H9 (cell line): ENCODE measurements around the gene WNT3. TPM values are rescaled to one million over a fixed set of nuclear protein-coding genes. Genes with fewer than 3 reads are reported as not detected.

Source experiments
- DNase-seq: peaks from one replicate; pipeline ENCODE4 v3.0.0-alpha.2; 2017
- H2AFZ ChIP-seq: one replicate; pipeline ENCODE4 v1.6.1; 2013; ENCODE audit warnings: mild to moderate bottlenecking, low read length, control low read depth, moderate library complexity
- H2AK5ac ChIP-seq: 2 replicates; pipeline ENCODE4 v1.6.1; 2013; ENCODE audit warnings: low read length, control low read depth, mixed read lengths; ENCODE audit not compliant: insufficient read length
- H2BK120ac ChIP-seq: one replicate; pipeline ENCODE4 v1.6.1; 2013; ENCODE audit warnings: low read depth, mild to moderate bottlenecking, low read length, control low read depth, inconsistent platforms; ENCODE audit not compliant: poor library complexity, severe bottlenecking
- H2BK12ac ChIP-seq: 2 replicates; pipeline ENCODE4 v1.6.1; 2013; ENCODE audit warnings: low read length, control low read depth, mixed read lengths, low read depth; ENCODE audit not compliant: insufficient read length
- H2BK15ac ChIP-seq: 2 replicates; pipeline ENCODE4 v1.6.1; 2013; ENCODE audit warnings: low read depth, low read length, control low read depth
- H2BK20ac ChIP-seq: one replicate; pipeline ENCODE4 v1.6.1; 2013; ENCODE audit warnings: low read depth, mild to moderate bottlenecking, low read length, control low read depth, inconsistent platforms; ENCODE audit not compliant: poor library complexity, severe bottlenecking
- H2BK5ac ChIP-seq: 2 replicates; pipeline ENCODE4 v1.6.1; 2013; ENCODE audit warnings: low read length, control low read depth, mixed read lengths; ENCODE audit not compliant: insufficient read length
- H3K14ac ChIP-seq: 2 replicates; pipeline ENCODE4 v1.6.1; 2013; ENCODE audit warnings: low read length, control low read depth; ENCODE audit not compliant: insufficient read depth
- H3K18ac ChIP-seq: 2 replicates; pipeline ENCODE4 v1.6.1; 2013; ENCODE audit warnings: low read depth, mild to moderate bottlenecking, mixed read lengths, low read length, control low read depth; ENCODE audit not compliant: insufficient read length
- H3K23ac ChIP-seq: 2 replicates; pipeline ENCODE4 v1.6.1; 2013; ENCODE audit warnings: low read length, control low read depth, mixed read lengths, low read depth; ENCODE audit not compliant: insufficient read length
- H3K23me2 ChIP-seq: 2 replicates; pipeline ENCODE4 v1.6.1; 2013; ENCODE audit warnings: low read depth, mild to moderate bottlenecking, mixed read lengths, low read length, control low read depth; ENCODE audit not compliant: insufficient read length, poor library complexity, severe bottlenecking
- H3K27ac ChIP-seq: 2 replicates; pipeline ENCODE4 v1.5.1; 2013; ENCODE audit warnings: low read length, control low read depth, mixed read lengths, low read depth; ENCODE audit not compliant: insufficient read length
- H3K27me3 ChIP-seq: 2 replicates; pipeline ENCODE4 v1.6.1; 2013; ENCODE audit warnings: low read length, control low read depth, inconsistent platforms; ENCODE audit not compliant: insufficient read depth
- H3K4ac ChIP-seq: 2 replicates; pipeline ENCODE4 v1.6.1; 2013; ENCODE audit warnings: low read depth, mild to moderate bottlenecking, control low read depth, inconsistent platforms, low read length, moderate library complexity
- H3K4me1 ChIP-seq: 2 replicates; pipeline ENCODE4 v1.6.1; 2013; ENCODE audit warnings: low read length, control low read depth, inconsistent platforms; ENCODE audit not compliant: insufficient read depth
- H3K4me2 ChIP-seq: 2 replicates; pipeline ENCODE4 v1.6.1; 2013; ENCODE audit warnings: low read length, control low read depth, mixed read lengths; ENCODE audit not compliant: insufficient read length, insufficient read depth
- H3K56ac ChIP-seq: 2 replicates; pipeline ENCODE4 v1.6.1; 2013; ENCODE audit warnings: low read depth, mild to moderate bottlenecking, mixed read lengths, low read length, control low read depth; ENCODE audit not compliant: insufficient read length
- H3K79me1 ChIP-seq: 2 replicates; pipeline ENCODE4 v1.6.1; 2013; ENCODE audit warnings: low read depth, mild to moderate bottlenecking, moderate library complexity, low read length, control low read depth, inconsistent platforms; ENCODE audit not compliant: insufficient read depth, poor library complexity, severe bottlenecking
- H3K79me2 ChIP-seq: 2 replicates; pipeline ENCODE4 v1.6.1; 2013; ENCODE audit warnings: low read length, control low read depth, inconsistent platforms; ENCODE audit not compliant: insufficient read depth
- H3K9ac ChIP-seq: 2 replicates; pipeline ENCODE4 v1.6.1; 2013; ENCODE audit warnings: low read length, control low read depth, mixed read lengths; ENCODE audit not compliant: insufficient read length; ENCODE audit errors: extremely low read depth
- H3K9me3 ChIP-seq: one replicate; pipeline ENCODE4 v1.6.1; 2013; ENCODE audit warnings: low read depth, low read length, inconsistent platforms; ENCODE audit not compliant: control insufficient read depth
- H3T11ph ChIP-seq: one replicate; pipeline ENCODE4 v1.6.1; 2013; ENCODE audit warnings: mild to moderate bottlenecking, low read length, control low read depth, inconsistent platforms
- H4K20me1 ChIP-seq: one replicate; pipeline ENCODE4 v1.6.1; 2013; ENCODE audit not compliant: control insufficient read depth, insufficient read length, insufficient read depth
- H4K5ac ChIP-seq: 2 replicates; pipeline ENCODE4 v1.6.1; 2013; ENCODE audit warnings: low read depth, mild to moderate bottlenecking, mixed read lengths, low read length, control low read depth; ENCODE audit not compliant: insufficient read length
- H4K8ac ChIP-seq: replicated peaks from 2 replicates; pipeline ENCODE4 v1.6.1; 2013; ENCODE audit warnings: low read length, control low read depth, mixed read lengths, low read depth; ENCODE audit not compliant: insufficient read length
- H4K91ac ChIP-seq: 2 replicates; pipeline ENCODE4 v1.6.1; 2013; ENCODE audit warnings: low read depth, mild to moderate bottlenecking, moderate library complexity, mixed read lengths, low read length, control low read depth; ENCODE audit not compliant: insufficient read length
- H3K27ac Mint-ChIP-seq, 3 experiments: 2 replicates in 2 of 3; 3 replicates in 1 of 3; pipeline ENCODE4 v1.8.0; 2020 to 2021; ENCODE audit warnings: mixed read lengths in 3 of 3, mild to moderate bottlenecking in 1 of 3, moderate library complexity in 1 of 3
- H3K27me3 Mint-ChIP-seq: 2 replicates; pipeline ENCODE4 v1.8.0; 2021; ENCODE audit warnings: low read depth, mild to moderate bottlenecking, moderate library complexity, mixed read lengths
- H3K36me3 Mint-ChIP-seq, 3 experiments: 2 replicates in 2 of 3; 3 replicates in 1 of 3; pipeline ENCODE4 v1.8.0; 2020 to 2021; ENCODE audit warnings: low read depth in 3 of 3, mixed read lengths in 3 of 3; ENCODE audit not compliant: insufficient read depth in 1 of 3
- H3K4me1 Mint-ChIP-seq, 2 experiments: 2 replicates each; pipeline ENCODE4 v1.8.0; 2020; ENCODE audit warnings: mixed read lengths in 2 of 2
- H3K4me3 Mint-ChIP-seq, 2 experiments: 2 replicates in 1 of 2; 3 replicates in 1 of 2; pipeline ENCODE4 v1.8.0; 2020 to 2021; ENCODE audit warnings: mild to moderate bottlenecking in 2 of 2, mixed read lengths in 2 of 2, moderate library complexity in 1 of 2
- H3K9me3 Mint-ChIP-seq, 2 experiments: 2 replicates in 1 of 2; 3 replicates in 1 of 2; pipeline ENCODE4 v1.8.0; 2020; ENCODE audit warnings: mild to moderate bottlenecking in 2 of 2, mixed read lengths in 2 of 2, moderate library complexity in 1 of 2
- CTCF ChIP-seq: fragments of 200-600 bp; sonication (generic); conservative IDR thresholded peaks from 3 replicates; pipeline ENCODE4 v1.8.0; 2021; ENCODE audit warnings: antibody characterized with exemption, mild to moderate bottlenecking
- WGBS: extraction: QIAGEN DNeasy Blood & Tissue Kit; methylation state at CpG from one replicate; pipeline ENCODE4 v1.1.7; 2013; ENCODE audit warnings: missing lambda C conversion rate, low lambda C conversion rate, mixed read lengths; ENCODE audit not compliant: insufficient read length; ENCODE audit errors: extremely low coverage; 5-methylcytosine and 5-hydroxymethylcytosine counted together
- total RNA-seq: library from RNA; stranded (reverse); gene quantifications from 2 replicates; pipeline ENCODE4 v1.2.1, GENCODE V29; 2021

Gene WNT3
- total RNA-seq, 1 experiment from 2014 or later, result 22.4 TPM

GRCh38 chr17:46810837-46811236 lies 7.7 kb downstream of the WNT3 start:
- DNase-seq, result no peak
- no CpG with 5 or more reads among the region's 10 CpGs for WGBS

More at GRCh38 chr17:46810837-46811236, 7.7 kb downstream of the WNT3 start:
- Histone ChIP-seq H2BK5ac (no peak overlapping the region), H3K27me3 (no peaks in the 10 kb centered on the region; the same call in 1 of the 2 replicates), H2BK20ac (no peak overlapping the region), H3K79me2 (no peaks in the 10 kb centered on the region), H2BK120ac (no peak overlapping the region), H4K5ac (no peak overlapping the region), H3K14ac (no peak overlapping the region), H3K9ac (no peak overlapping the region), H3K4me1 (peaks cover 4% of the 10 kb centered on the region; the same call in 1 of the 2 replicates), H3T11ph (no peak overlapping the region), H3K79me1 (no peaks in the 10 kb centered on the region), H3K56ac (no peak overlapping the region), H3K27ac (no peak overlapping the region), H2AFZ (no peak overlapping the region), H4K91ac (no peak overlapping the region), H4K8ac (no peak overlapping the region), H4K20me1 (no peaks in the 10 kb centered on the region), H2AK5ac (no peak overlapping the region), H2BK12ac (no peak overlapping the region), H3K18ac (no peak overlapping the region), H3K23me2 (no peaks in the 10 kb centered on the region), H3K4me2 (no peak overlapping the region), H3K9me3 (no peaks in the 10 kb centered on the region), H3K4ac (no peak overlapping the region), H2BK15ac (no peak overlapping the region), H3K23ac (no peak overlapping the region)
- H3K27ac Mint-ChIP-seq, result no peak overlapping the region
- H3K27me3 Mint-ChIP-seq, result peaks cover 14% of the 10 kb centered on the region
- no peak overlapping the region; a peak in 1 of 5 replicates for H3K4me3 Mint-ChIP-seq
- peaks cover 40 to 55% of the 10 kb centered on the region in 2 experiments for H3K4me1 Mint-ChIP-seq
- TF ChIP-seq CTCF, result no peak
- peaks cover 0 to 10% (median 0%) of the 10 kb centered on the region in 3 experiments; a peak in 2 of 7 replicates for H3K36me3 Mint-ChIP-seq
- H3K9me3 Mint-ChIP-seq, result no peaks in the 10 kb centered on the region; a peak in 1 of 5 replicates
